HepG2 (cell line): Measurements from ENCODE around the gene RAI2. TPM values are rescaled to one million over a fixed set of nuclear protein-coding genes. Genes with fewer than 3 reads are reported as not detected.

Experiments
- ATAC-seq: fragments of 200-7000 bp; cut with Tn5 transposase; 3 replicates; pipeline ENCODE4 v1.9.1; 2020; ENCODE audit warnings: mild to moderate bottlenecking, moderate library complexity
- BruUV-seq: library from RNA; stranded (reverse); fragments of 400-500 nt; replicated peaks from 2 replicates; lab custom pipeline; 2021; lab: Mats Ljungman, UMichigan
- CTCF ChIA-PET: fragments of 300-600 bp; formaldehyde crosslinking; extraction: SDS; loops from one replicate; lab custom pipeline; 2021; ENCODE audit warnings: low total read pairs, inconsistent platforms, low intra/inter-chr PET ratio; lab: Yijun Ruan, JAX
- POLR2A ChIA-PET: fragments of 350-600 bp; sonication (Branson Sonifier 250); formaldehyde crosslinking; loops from one replicate; lab custom pipeline; 2020; ENCODE audit warnings: antibody characterized with exemption, inconsistent platforms; lab: Yijun Ruan, JAX
- DNase-seq: peaks from one replicate; pipeline ENCODE4 v3.0.0-alpha.2; 2015; ENCODE audit warnings: low spot score
- FAIRE-seq: peaks from 3 replicates; lab custom pipeline; 2011; peaks lifted over from hg19 to GRCh38; lab: Jason Lieb, UNC
- H2AFZ ChIP-seq: one replicate; pipeline ENCODE4 v1.6.1; 2011; ENCODE audit warnings: low read length, inconsistent platforms
- H3K27ac ChIP-seq: fragments of 300-600 bp; 3 replicates; pipeline ENCODE4 v1.8.0; 2011; ENCODE audit warnings: mixed run types, mild to moderate bottlenecking, mixed read lengths, low read length, inconsistent platforms; ENCODE audit not compliant: insufficient read depth; ENCODE audit errors: extremely low read length
- H3K27me3 ChIP-seq, 2 experiments: fragments of 200-600 bp in 1 of 2; 2 replicates in 1 of 2; 3 replicates in 1 of 2; pipeline versions ENCODE4 v1.6.0 to v1.8.0; 2011; ENCODE audit warnings: low read length in 2 of 2, mild to moderate bottlenecking in 2 of 2, moderate library complexity in 2 of 2, inconsistent platforms in 1 of 2; ENCODE audit not compliant: insufficient read depth in 2 of 2, control insufficient read depth in 1 of 2
- H3K36me3 ChIP-seq, 2 experiments: fragments of 200-600 bp in 1 of 2; replicated peaks in 1 of 2; 2 replicates in 1 of 2; 3 replicates in 1 of 2; pipeline versions ENCODE4 v1.5.1 to v1.8.0; 2011; ENCODE audit warnings: low read length in 2 of 2, inconsistent platforms in 1 of 2; ENCODE audit not compliant: insufficient read depth in 2 of 2, control insufficient read depth in 1 of 2
- H3K4me1 ChIP-seq: 2 replicates; pipeline ENCODE4 v1.5.1; 2012; ENCODE audit warnings: low read length, inconsistent platforms; ENCODE audit not compliant: insufficient read depth
- H3K4me2 ChIP-seq: 2 replicates; pipeline ENCODE4 v1.6.0; 2011; ENCODE audit warnings: low read depth, low read length, inconsistent platforms
- H3K4me3 ChIP-seq, 3 experiments: fragments of 200-600 bp in 1 of 3; sonication (generic), shearing (Covaris generic) in 1 of 3; replicated peaks in 1 of 3; 2 replicates each; pipeline ENCODE4 v1.5.1; 2011 to 2016; ENCODE audit warnings: low read length in 3 of 3, inconsistent platforms in 2 of 3, low read depth in 2 of 3, mild to moderate bottlenecking in 2 of 3, control low read depth in 1 of 3, mixed read lengths in 1 of 3; ENCODE audit not compliant: insufficient read depth in 1 of 3
- H3K79me2 ChIP-seq: one replicate; pipeline ENCODE4 v1.6.1; 2011; ENCODE audit warnings: low read length, inconsistent platforms; ENCODE audit not compliant: insufficient read depth
- H3K9ac ChIP-seq: 2 replicates; pipeline ENCODE4 v1.6.0; 2011; ENCODE audit warnings: mild to moderate bottlenecking, low read depth, low read length, inconsistent platforms; ENCODE audit not compliant: insufficient read depth
- H3K9me3 ChIP-seq: 2 replicates; pipeline ENCODE4 v1.5.1; 2012; ENCODE audit warnings: mild to moderate bottlenecking, low read length
- H4K20me1 ChIP-seq: 2 replicates; pipeline ENCODE4 v1.6.0; 2011; ENCODE audit warnings: inconsistent platforms, mild to moderate bottlenecking, low read length, moderate library complexity; ENCODE audit not compliant: insufficient read depth
- CBX1 ChIP-seq: IDR thresholded peaks from one replicate; pipeline ENCODE4 v1.6.1; 2016; ENCODE audit warnings: antibody characterized with exemption, low read depth
- KLF9 ChIP-seq: IDR thresholded peaks from 2 replicates; pipeline ENCODE4 v1.6.1; 2016; ENCODE audit warnings: low read depth
- MATR3 ChIP-seq: sonication (generic); formaldehyde crosslinking; IDR thresholded peaks from 2 replicates; pipeline ENCODE4 v1.4.0; 2020; ENCODE audit warnings: missing genetic modification reagents
- ZNF569 ChIP-seq: sonication (generic); formaldehyde crosslinking; IDR thresholded peaks from 2 replicates; pipeline ENCODE4 v1.5.0; 2020; ENCODE audit warnings: mild to moderate bottlenecking, missing genetic modification reagents, moderate library complexity, borderline replicate concordance
- WGBS: methylation state at CpG from one replicate; pipeline ENCODE4 v1.1.6; 2017; ENCODE audit warnings: low lambda C conversion rate; 5-methylcytosine and 5-hydroxymethylcytosine counted together
- in situ Hi-C: cut with HindIII; loops from 2 replicates; pipeline ENCODE4 v1.10.0; 2017; ENCODE audit warnings: low pct_unique_long_range_greater_than_20kb; ENCODE audit not compliant: extremely low pct_ligation_motif_present
- intact Hi-C: fragments of 100-400 bp; cut with micrococcal nuclease; formaldehyde crosslinking; loops from one replicate; pipeline ENCODE4 v1.10.0; 2022; ENCODE audit not compliant: unreplicated experiment
- polyA plus RNA-seq, 8 experiments: library from polyadenylated mRNA; depleted of rRNA in 3 of 8; stranded (reverse) in 7 of 8; unstranded in 1 of 8; fragments of >200 nt; fragmentation: Illumina TruSeq in 4 of 8; extraction: Trizol in 4 of 8; gene quantifications; 2 replicates each; pipeline versions ENCODE4 v1.2.1 to v1.2.3, GENCODE V29; 2011 to 2016; ENCODE audit warnings: low read depth in 4 of 8, missing spikeins in 1 of 8, mixed read lengths in 1 of 8; ENCODE audit not compliant: insufficient read depth in 1 of 8
- total RNA-seq, 5 experiments: library from RNA; depleted of rRNA; stranded (reverse); fragments of >200 nt; fragmentation: Illumina TruSeq; extraction: Trizol; gene quantifications; 2 replicates each; pipeline ENCODE4 v1.2.3, GENCODE V29; 2016; ENCODE audit warnings: low read depth in 1 of 5
- TF ChIP-seq, protein P1 (sequence below): sonication (generic); formaldehyde crosslinking; IDR thresholded peaks from 2 replicates; pipeline ENCODE4 v1.4.0; 2020; ENCODE audit warnings: low read depth, missing genetic modification reagents
- TF ChIP-seq, protein P2 (sequence below): sonication (generic); formaldehyde crosslinking; IDR thresholded peaks from 2 replicates; pipeline ENCODE4 v1.5.0; 2020; ENCODE audit warnings: missing genetic modification reagents
- TF ChIP-seq, protein P3 (sequence below): sonication (generic); formaldehyde crosslinking; IDR thresholded peaks from one replicate; pipeline ENCODE4 v1.5.1; 2020; ENCODE audit warnings: mild to moderate bottlenecking, missing genetic modification reagents; ENCODE audit errors: not compliant biosample characterization

Gene RAI2
- total and polyA plus RNA-seq, 2 of the 13 experiments (the other 11 are each of a cell fraction or from before 2014, with no cell fraction given) = not detected

DNA sequence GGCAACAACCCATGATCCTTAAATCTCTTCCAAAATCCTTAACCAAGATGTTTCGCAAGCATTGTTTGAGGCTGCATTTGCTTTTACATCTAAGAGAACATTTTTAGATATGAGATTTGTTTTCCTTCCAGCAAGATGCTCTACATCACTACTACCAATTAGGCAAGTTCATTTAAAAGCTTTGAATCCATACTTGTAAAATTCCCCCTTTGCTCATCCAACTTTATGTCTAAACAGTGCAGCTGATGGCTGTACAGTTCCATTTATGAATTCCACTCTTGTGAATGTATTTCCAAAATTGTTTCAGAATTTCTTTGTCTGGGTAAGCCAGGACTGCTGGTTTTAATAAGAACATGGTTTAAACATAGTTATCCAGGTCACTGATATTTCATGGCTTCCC is 31.5 kb downstream of the RAI2 start:
- Histone ChIP-seq H3K4me3 (no peak overlapping the region), H3K27me3 (no peaks in the 10 kb centered on the region), H4K20me1 (no peaks in the 10 kb centered on the region), H3K4me2 (no peak overlapping the region), H3K36me3 (no peaks in the 10 kb centered on the region), H3K9ac (no peak overlapping the region), H3K9me3 (no peaks in the 10 kb centered on the region), H3K27ac (no peak overlapping the region), H2AFZ (no peak overlapping the region), H3K4me1 (no peaks in the 10 kb centered on the region), H3K79me2 (no peaks in the 10 kb centered on the region)
- no peak for FAIRE-seq
- ChIA-PET CTCF (no interaction called here), POLR2A (no interaction called here)
- in situ Hi-C loops (no loop called here), intact Hi-C loops (no loop called here)
- WGBS = 100% methylated on average over 1 of the region's 1 CpG
- BruUV-seq = no TSS peak
- ATAC-seq = no peak
- DNase-seq = no peak
- TF ChIP-seq, protein P1, sequence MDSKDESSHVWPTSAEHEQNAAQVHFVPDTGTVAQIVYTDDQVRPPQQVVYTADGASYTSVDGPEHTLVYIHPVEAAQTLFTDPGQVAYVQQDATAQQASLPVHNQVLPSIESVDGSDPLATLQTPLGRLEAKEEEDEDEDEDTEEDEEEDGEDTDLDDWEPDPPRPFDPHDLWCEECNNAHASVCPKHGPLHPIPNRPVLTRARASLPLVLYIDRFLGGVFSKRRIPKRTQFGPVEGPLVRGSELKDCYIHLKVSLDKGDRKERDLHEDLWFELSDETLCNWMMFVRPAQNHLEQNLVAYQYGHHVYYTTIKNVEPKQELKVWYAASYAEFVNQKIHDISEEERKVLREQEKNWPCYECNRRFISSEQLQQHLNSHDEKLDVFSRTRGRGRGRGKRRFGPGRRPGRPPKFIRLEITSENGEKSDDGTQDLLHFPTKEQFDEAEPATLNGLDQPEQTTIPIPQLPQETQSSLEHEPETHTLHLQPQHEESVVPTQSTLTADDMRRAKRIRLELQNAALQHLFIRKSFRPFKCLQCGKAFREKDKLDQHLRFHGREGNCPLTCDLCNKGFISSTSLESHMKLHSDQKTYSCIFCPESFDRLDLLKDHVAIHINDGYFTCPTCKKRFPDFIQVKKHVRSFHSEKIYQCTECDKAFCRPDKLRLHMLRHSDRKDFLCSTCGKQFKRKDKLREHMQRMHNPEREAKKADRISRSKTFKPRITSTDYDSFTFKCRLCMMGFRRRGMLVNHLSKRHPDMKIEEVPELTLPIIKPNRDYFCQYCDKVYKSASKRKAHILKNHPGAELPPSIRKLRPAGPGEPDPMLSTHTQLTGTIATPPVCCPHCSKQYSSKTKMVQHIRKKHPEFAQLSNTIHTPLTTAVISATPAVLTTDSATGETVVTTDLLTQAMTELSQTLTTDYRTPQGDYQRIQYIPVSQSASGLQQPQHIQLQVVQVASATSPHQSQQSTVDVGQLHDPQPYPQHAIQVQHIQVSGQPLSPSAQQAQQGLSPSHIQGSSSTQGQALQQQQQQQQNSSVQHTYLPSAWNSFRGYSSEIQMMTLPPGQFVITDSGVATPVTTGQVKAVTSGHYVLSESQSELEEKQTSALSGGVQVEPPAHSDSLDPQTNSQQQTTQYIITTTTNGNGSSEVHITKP (CRISPR knock-in tag) = no peak
- TF ChIP-seq, protein P2, sequence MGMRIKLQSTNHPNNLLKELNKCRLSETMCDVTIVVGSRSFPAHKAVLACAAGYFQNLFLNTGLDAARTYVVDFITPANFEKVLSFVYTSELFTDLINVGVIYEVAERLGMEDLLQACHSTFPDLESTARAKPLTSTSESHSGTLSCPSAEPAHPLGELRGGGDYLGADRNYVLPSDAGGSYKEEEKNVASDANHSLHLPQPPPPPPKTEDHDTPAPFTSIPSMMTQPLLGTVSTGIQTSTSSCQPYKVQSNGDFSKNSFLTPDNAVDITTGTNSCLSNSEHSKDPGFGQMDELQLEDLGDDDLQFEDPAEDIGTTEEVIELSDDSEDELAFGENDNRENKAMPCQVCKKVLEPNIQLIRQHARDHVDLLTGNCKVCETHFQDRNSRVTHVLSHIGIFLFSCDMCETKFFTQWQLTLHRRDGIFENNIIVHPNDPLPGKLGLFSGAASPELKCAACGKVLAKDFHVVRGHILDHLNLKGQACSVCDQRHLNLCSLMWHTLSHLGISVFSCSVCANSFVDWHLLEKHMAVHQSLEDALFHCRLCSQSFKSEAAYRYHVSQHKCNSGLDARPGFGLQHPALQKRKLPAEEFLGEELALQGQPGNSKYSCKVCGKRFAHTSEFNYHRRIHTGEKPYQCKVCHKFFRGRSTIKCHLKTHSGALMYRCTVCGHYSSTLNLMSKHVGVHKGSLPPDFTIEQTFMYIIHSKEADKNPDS (CRISPR knock-in tag) = no peak
- TF ChIP-seq KLF9 (CRISPR knock-in tag) = no peak
- no peak for TF ChIP-seq ZNF569 (CRISPR knock-in tag)
- TF ChIP-seq CBX1 = no peak
- no peak for TF ChIP-seq MATR3 (CRISPR knock-in tag)
- TF ChIP-seq, protein P3, sequence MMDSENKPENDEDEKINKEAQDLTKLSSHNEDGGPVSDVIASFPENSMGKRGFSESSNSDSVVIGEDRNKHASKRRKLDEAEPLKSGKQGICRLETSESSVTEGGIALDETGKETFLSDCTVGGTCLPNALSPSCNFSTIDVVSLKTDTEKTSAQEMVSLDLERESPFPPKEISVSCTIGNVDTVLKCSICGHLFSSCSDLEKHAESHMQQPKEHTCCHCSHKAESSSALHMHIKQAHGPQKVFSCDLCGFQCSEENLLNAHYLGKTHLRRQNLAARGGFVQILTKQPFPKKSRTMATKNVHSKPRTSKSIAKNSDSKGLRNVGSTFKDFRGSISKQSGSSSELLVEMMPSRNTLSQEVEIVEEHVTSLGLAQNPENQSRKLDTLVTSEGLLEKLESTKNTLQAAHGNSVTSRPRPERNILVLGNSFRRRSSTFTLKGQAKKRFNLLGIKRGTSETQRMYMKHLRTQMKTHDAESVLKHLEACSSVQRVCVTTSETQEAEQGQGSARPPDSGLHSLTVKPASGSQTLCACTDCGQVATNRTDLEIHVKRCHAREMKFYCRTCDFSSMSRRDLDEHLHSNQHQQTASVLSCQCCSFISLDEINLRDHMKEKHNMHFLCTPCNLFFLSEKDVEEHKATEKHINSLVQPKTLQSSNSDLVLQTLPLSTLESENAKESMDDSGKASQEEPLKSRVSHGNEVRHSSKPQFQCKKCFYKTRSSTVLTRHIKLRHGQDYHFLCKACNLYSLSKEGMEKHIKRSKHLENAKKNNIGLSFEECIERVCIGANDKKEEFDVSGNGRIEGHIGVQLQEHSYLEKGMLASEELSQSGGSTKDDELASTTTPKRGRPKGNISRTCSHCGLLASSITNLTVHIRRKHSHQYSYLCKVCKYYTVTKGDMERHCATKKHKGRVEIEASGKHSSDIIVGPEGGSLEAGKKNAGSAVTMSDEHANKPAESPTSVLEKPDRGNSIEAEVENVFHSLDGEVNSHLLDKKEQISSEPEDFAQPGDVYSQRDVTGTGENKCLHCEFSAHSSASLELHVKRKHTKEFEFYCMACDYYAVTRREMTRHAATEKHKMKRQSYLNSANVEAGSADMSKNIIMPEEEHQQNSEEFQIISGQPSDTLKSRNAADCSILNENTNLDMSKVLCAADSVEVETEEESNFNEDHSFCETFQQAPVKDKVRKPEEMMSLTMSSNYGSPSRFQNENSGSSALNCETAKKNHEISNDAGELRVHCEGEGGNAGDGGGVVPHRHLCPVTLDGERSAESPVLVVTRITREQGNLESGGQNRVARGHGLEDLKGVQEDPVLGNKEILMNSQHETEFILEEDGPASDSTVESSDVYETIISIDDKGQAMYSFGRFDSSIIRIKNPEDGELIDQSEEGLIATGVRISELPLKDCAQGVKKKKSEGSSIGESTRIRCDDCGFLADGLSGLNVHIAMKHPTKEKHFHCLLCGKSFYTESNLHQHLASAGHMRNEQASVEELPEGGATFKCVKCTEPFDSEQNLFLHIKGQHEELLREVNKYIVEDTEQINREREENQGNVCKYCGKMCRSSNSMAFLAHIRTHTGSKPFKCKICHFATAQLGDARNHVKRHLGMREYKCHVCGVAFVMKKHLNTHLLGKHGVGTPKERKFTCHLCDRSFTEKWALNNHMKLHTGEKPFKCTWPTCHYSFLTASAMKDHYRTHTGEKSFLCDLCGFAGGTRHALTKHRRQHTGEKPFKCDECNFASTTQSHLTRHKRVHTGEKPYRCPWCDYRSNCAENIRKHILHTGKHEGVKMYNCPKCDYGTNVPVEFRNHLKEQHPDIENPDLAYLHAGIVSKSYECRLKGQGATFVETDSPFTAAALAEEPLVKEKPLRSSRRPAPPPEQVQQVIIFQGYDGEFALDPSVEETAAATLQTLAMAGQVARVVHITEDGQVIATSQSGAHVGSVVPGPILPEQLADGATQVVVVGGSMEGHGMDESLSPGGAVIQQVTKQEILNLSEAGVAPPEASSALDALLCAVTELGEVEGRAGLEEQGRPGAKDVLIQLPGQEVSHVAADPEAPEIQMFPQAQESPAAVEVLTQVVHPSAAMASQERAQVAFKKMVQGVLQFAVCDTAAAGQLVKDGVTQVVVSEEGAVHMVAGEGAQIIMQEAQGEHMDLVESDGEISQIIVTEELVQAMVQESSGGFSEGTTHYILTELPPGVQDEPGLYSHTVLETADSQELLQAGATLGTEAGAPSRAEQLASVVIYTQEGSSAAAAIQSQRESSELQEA (CRISPR knock-in tag) = no peak
